Activated gamma-delta T cell (primary cell): ENCODE results near the gene TP53BP1.
"Not testable (repeated sequence)": the region's sequence is repeated elsewhere in the genome, so short reads cannot be mapped to it uniquely, and the experiment has no call there.

Experiments
- DNase-seq: peaks from one replicate; lab custom pipeline; 2025; lab: John Stamatoyannopoulos, UW

Gene TP53BP1

GRCh38 chr15:43420435-43420834, 72.5 kb downstream of the TP53BP1 start:
- no peak for DNase-seq

- no peak for DNase-seq
These were observed 78.8 kb downstream of the TP53BP1 start for GRCh38 chr15:43414196-43414595.

GRCh38 chr15:43412096-43412495, 80.9 kb downstream of the TP53BP1 start:
- no peak for DNase-seq

- DNase-seq, result no peak
These were observed 82.3 kb downstream of the TP53BP1 start for GRCh38 chr15:43410572-43411214.

- DNase-seq, result no peak
These were observed 84.2 kb downstream of the TP53BP1 start for GRCh38 chr15:43408789-43409188.

GRCh38 chr15:43406808-43407207, 86.1 kb downstream of the TP53BP1 start:
- no peak for DNase-seq

GRCh38 chr15:43406189-43406588, 86.8 kb downstream of the TP53BP1 start:
- DNase-seq, result no peak

GRCh38 chr15:43404130-43404529, 88.8 kb downstream of the TP53BP1 start:
- DNase-seq, result no peak

GRCh38 chr15:43403616-43404015, 89.3 kb downstream of the TP53BP1 start:
- DNase-seq, result no peak

GRCh38 chr15:43402255-43402654, 90.7 kb downstream of the TP53BP1 start:
- DNase-seq, result no peak

- DNase-seq, result not testable (repeated sequence)
These were observed 99.4 kb downstream of the TP53BP1 start for GRCh38 chr15:43393592-43393991.

GRCh38 chr15:43390723-43391122, 102.2 kb downstream of the TP53BP1 start:
- no peak for DNase-seq

GRCh38 chr15:43383070-43383469, 109.9 kb downstream of the TP53BP1 start:
- no peak for DNase-seq

- DNase-seq, result no peak
These were observed 110.6 kb downstream of the TP53BP1 start for GRCh38 chr15:43382310-43382709.

- no peak for DNase-seq
These were observed 114.4 kb downstream of the TP53BP1 start for GRCh38 chr15:43378601-43379000.

- DNase-seq, result no peak
These were observed 116.8 kb downstream of the TP53BP1 start for GRCh38 chr15:43376017-43376705.

- peak; percentile 64 for DNase-seq
These were observed 121.7 kb downstream of the TP53BP1 start, which contains the start of the genes TUBGCP4 and ZSCAN29 for GRCh38 chr15:43370975-43371974. Gene TUBGCP4 (plus strand): TSS chr15:43371101. CDS start chr15:43371355, 254 bp downstream. Gene ZSCAN29 (minus strand): TSS chr15:43371043. CDS start chr15:43369913, 1,130 bp downstream.

- DNase-seq, result no peak
These were observed 122.5 kb downstream of the TP53BP1 start for GRCh38 chr15:43370310-43370974.

GRCh38 chr15:43361313-43361903, 131.5 kb downstream of the TP53BP1 start:
- no peak for DNase-seq

GRCh38 chr15:43360821-43361220, 132.1 kb downstream of the TP53BP1 start:
- DNase-seq, result no peak
